Type B pancreatic cell (in vitro differentiated cells): ENCODE data around the gene CRHR1. TPM values are rescaled to one million over a fixed set of nuclear protein-coding genes. Genes with fewer than 3 reads are reported as not detected.

Experiments used
- DNase-seq: peaks from one replicate; pipeline ENCODE4 v3.0.0; 2021; ENCODE audit warnings: mixed read lengths; ENCODE audit not compliant: unreplicated experiment; ENCODE audit errors: extremely low spot score
- H3K27ac Mint-ChIP-seq: 2 replicates; pipeline ENCODE4 v1.8.0; 2021; ENCODE audit warnings: mild to moderate bottlenecking, mixed read lengths
- H3K27me3 Mint-ChIP-seq: 2 replicates; pipeline ENCODE4 v1.8.0; 2021; ENCODE audit warnings: mixed read lengths
- H3K36me3 Mint-ChIP-seq: 2 replicates; pipeline ENCODE4 v1.8.0; 2021; ENCODE audit warnings: mixed read lengths
- H3K4me1 Mint-ChIP-seq: one replicate; pipeline ENCODE4 v1.8.0; 2021; ENCODE audit warnings: mixed read lengths; ENCODE audit not compliant: unreplicated experiment
- H3K4me3 Mint-ChIP-seq: 2 replicates; pipeline ENCODE4 v1.8.0; 2021; ENCODE audit warnings: mild to moderate bottlenecking, mixed read lengths
- H3K9me3 Mint-ChIP-seq: 2 replicates; pipeline ENCODE4 v1.8.0; 2021; ENCODE audit warnings: mixed read lengths
- total RNA-seq: library from RNA; stranded (reverse); gene quantifications from 2 replicates; pipeline ENCODE4 v1.2.1, GENCODE V29; 2021; ENCODE audit warnings: low replicate concordance
- TF ChIP-seq, protein P1 (sequence below): fragments of 200-600 bp; sonication (generic); conservative IDR thresholded peaks from 2 replicates; pipeline ENCODE4 v1.5.0; 2021; ENCODE audit warnings: antibody characterized with exemption, mild to moderate bottlenecking

The CRHR1 gene
- total RNA-seq, 1 donor from 2014 or later: 0.43 TPM

DNA sequence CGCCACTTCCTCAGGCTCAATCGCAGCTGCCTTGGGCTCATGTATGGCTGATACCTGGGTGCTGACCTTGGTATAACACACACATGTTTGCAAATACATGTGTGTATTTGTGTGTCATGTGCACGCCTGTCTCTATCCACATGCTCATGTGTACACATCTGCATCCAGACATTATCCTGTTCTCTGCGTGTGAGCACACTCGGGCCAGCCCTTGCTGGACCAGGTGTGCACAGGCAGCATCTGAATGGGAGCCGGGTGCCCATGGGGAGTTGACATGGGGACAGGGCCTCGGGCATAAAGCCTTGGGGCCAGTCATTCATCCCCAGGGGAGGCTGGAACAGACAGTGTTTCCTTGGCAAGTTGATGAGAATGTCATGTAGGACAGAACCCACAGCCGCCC lies 29.1 kb upstream of the CRHR1 start:
- Mint-ChIP-seq H3K4me1 (no peaks in the 10 kb centered on the region), H3K27ac (no peak overlapping the region), H3K9me3 (no peaks in the 10 kb centered on the region), H3K36me3 (no peaks in the 10 kb centered on the region), H3K4me3 (no peak overlapping the region), H3K27me3 (peaks cover 64% of the 10 kb centered on the region)
- DNase-seq: no peak
- TF ChIP-seq, protein P1, sequence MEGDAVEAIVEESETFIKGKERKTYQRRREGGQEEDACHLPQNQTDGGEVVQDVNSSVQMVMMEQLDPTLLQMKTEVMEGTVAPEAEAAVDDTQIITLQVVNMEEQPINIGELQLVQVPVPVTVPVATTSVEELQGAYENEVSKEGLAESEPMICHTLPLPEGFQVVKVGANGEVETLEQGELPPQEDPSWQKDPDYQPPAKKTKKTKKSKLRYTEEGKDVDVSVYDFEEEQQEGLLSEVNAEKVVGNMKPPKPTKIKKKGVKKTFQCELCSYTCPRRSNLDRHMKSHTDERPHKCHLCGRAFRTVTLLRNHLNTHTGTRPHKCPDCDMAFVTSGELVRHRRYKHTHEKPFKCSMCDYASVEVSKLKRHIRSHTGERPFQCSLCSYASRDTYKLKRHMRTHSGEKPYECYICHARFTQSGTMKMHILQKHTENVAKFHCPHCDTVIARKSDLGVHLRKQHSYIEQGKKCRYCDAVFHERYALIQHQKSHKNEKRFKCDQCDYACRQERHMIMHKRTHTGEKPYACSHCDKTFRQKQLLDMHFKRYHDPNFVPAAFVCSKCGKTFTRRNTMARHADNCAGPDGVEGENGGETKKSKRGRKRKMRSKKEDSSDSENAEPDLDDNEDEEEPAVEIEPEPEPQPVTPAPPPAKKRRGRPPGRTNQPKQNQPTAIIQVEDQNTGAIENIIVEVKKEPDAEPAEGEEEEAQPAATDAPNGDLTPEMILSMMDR: no peak

DNA sequence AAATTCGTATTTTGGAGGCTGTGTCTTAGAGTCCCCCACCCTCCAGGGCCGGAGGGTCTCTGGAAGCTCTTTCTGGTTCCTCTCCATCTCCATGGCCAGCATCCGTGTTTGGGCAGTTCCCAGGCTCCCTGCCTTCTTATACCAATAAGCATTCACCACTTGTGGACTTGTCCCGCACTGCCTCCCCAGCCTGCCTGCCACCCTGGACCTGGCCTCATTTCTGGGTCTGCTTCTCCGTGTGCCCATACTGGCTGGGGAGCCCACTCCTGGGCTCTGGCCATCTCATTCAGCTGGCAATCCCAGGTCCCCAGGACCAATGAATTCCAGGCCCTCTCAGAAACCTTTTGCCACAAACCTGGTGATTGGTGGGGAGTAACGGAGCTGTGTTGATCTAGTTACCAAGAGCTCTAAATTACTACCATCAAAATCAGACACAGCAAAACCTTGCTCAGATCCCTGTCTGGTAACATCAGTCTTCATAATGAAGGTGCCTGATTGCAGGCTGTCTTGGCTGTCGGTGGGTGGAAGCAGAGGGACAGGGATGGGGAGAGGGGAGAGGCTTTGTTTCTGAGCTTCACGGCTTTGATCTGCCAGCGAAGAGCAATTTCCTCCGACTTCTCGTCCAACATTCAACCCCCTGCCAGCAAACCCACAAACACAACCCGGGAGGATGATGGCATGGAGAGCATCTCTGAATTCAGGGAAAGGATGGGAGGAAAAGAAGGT lies 27.7 kb upstream of the CRHR1 start:
- Mint-ChIP-seq H3K4me1 (no peaks in the 10 kb centered on the region), H3K27me3 (peaks cover 51% of the 10 kb centered on the region), H3K36me3 (no peaks in the 10 kb centered on the region), H3K27ac (no peak overlapping the region), H3K4me3 (no peak overlapping the region), H3K9me3 (no peaks in the 10 kb centered on the region)
- TF ChIP-seq, protein P1: no peak
- no peak for DNase-seq

DNA sequence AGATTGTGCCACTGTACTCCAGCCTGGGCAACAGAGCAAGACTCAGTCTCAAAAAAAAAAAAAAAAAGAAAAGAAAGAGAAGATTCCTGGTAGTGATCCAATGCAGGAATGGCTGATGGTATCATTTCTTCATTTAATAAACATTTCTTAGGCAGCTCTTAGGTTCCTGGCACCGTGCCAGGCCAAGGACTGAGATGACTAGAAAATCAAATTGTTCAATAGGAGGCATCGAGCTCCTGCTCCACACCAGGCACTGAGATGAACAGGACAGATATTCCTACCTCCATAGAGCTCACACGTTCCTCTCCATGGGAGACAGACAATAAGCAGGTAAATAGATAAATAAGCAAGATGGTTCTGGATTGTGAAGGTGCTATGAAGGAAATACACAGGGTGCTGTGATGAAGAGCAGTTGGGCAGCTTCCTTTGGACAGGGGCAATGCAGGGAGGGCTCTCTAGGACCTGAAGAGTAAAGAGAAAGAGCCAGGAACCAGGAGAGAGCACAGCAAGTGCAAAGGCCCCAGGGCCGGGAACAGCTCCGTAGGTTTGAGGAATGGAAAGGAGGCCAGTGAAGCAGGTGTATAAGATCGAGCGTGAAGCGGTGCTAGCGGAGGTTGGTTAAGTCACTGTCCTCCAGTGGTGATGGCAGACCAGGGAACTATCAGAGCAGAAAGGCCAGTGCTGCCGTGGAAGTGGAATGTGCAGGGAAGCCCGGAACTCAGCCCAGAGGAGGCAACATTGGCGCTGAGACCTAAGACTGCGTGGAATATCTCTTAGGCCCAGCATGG lies 26.5 kb upstream of the CRHR1 start:
- peaks cover 50% of the 10 kb centered on the region for H3K27me3 Mint-ChIP-seq
- TF ChIP-seq, protein P1: no peak
- no peaks in the 10 kb centered on the region for H3K36me3 Mint-ChIP-seq
- no peak for DNase-seq
- H3K9me3 Mint-ChIP-seq: no peaks in the 10 kb centered on the region
- H3K4me1 Mint-ChIP-seq: no peaks in the 10 kb centered on the region
- H3K27ac Mint-ChIP-seq: no peak overlapping the region
- no peak overlapping the region for H3K4me3 Mint-ChIP-seq

DNA sequence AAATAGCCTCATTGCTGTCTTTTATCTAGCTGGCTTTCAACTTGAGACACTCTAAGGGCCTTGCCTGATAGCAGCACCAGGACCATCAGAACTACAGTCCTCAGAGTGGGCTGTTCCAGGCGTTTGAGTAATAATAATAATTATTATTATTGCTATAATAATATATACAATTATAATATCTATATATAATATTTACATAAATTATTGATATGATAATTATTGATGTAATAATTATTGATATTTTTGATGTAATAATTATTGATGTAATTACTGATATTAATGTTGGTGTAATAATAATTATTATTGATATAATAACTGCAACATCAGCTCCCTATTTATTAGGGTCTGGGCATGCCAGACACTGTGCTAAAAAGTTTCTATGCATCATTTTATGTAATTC lies 25.6 kb upstream of the CRHR1 start:
- H3K36me3 Mint-ChIP-seq: no peaks in the 10 kb centered on the region
- TF ChIP-seq, protein P1: no peak
- no peaks in the 10 kb centered on the region for H3K9me3 Mint-ChIP-seq
- DNase-seq: no peak
- H3K27me3 Mint-ChIP-seq: peaks cover 54% of the 10 kb centered on the region
- no peaks in the 10 kb centered on the region for H3K4me1 Mint-ChIP-seq
- H3K27ac Mint-ChIP-seq: no peak overlapping the region
- H3K4me3 Mint-ChIP-seq: no peak overlapping the region

DNA sequence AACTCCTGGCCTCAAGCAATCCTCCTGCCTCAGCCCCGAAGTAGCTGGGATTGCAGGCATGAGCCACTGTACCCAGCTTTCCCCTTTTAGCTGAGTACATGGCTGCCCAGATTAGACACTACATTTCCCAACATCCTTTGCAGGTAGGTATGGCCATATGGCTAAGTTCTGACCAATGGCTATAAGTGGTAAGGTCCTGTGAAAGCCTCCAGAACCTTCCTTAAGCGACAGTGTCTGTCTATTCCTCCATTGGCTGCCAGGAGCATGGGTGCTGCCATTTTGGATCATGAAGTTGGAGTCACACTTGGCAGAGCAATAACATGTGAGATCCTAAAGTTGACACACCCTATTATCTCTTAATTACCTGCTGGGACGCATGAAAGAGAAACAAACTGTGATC lies 24.4 kb upstream of the CRHR1 start:
- Mint-ChIP-seq H3K27me3 (peaks cover 60% of the 10 kb centered on the region), H3K4me1 (no peaks in the 10 kb centered on the region), H3K36me3 (no peaks in the 10 kb centered on the region), H3K9me3 (no peaks in the 10 kb centered on the region), H3K4me3 (no peak overlapping the region), H3K27ac (no peak overlapping the region)
- DNase-seq: no peak
- TF ChIP-seq, protein P1: no peak
